KMS-11 (cell line): ENCODE data around the gene LYSET.
"Not testable (repeated sequence)": the region's sequence is repeated elsewhere in the genome, so short reads cannot be mapped to it uniquely, and the experiment has no call there.

ENCODE experiments used
- H2AFZ ChIP-seq: fragments of 200-600 bp; sonication (generic); 2 replicates; pipeline ENCODE4 v1.6.1; 2016; ENCODE audit warnings: antibody characterized with exemption, mixed run types, low read depth
- H3K27ac ChIP-seq: fragments of 200-600 bp; sonication (generic); 2 replicates; pipeline ENCODE4 v1.6.1; 2016; ENCODE audit warnings: mild to moderate bottlenecking, mixed run types
- H3K27me3 ChIP-seq: fragments of 200-600 bp; sonication (generic); 2 replicates; pipeline ENCODE4 v1.6.1; 2017; ENCODE audit warnings: mild to moderate bottlenecking, low read depth, mixed run types, moderate library complexity; ENCODE audit not compliant: insufficient read depth
- H3K36me3 ChIP-seq: fragments of 200-600 bp; sonication (generic); 2 replicates; pipeline ENCODE4 v1.6.1; 2017; ENCODE audit warnings: mild to moderate bottlenecking, mixed run types; ENCODE audit not compliant: insufficient read depth
- H3K4me1 ChIP-seq: fragments of 200-600 bp; sonication (generic); 2 replicates; pipeline ENCODE4 v1.6.1; 2016; ENCODE audit warnings: mild to moderate bottlenecking, low read depth, mixed run types; ENCODE audit not compliant: poor library complexity, severe bottlenecking
- H3K4me2 ChIP-seq: fragments of 200-600 bp; sonication (generic); 2 replicates; pipeline ENCODE4 v1.7.0; 2016; ENCODE audit warnings: mild to moderate bottlenecking, mixed run types
- H3K4me3 ChIP-seq: fragments of 200-600 bp; sonication (generic); IDR thresholded peaks from 2 replicates; pipeline ENCODE4 v1.6.1; 2017; ENCODE audit warnings: low read depth, low read length, mixed read lengths; ENCODE audit not compliant: insufficient read depth
- H3K79me2 ChIP-seq: fragments of 200-600 bp; sonication (generic); 2 replicates; pipeline ENCODE4 v1.6.1; 2016; ENCODE audit warnings: low read depth, mixed run types; ENCODE audit not compliant: insufficient read depth
- H3K9ac ChIP-seq: fragments of 200-600 bp; sonication (generic); 2 replicates; pipeline ENCODE4 v1.6.1; 2016; ENCODE audit warnings: mild to moderate bottlenecking, mixed run types
- H4K20me1 ChIP-seq: fragments of 200-600 bp; sonication (generic); 2 replicates; pipeline ENCODE4 v1.6.1; 2016; ENCODE audit warnings: mild to moderate bottlenecking, mixed run types; ENCODE audit not compliant: insufficient read depth
- CTCF ChIP-seq: fragments of 200-600 bp; sonication (generic); conservative IDR thresholded peaks from 2 replicates; pipeline ENCODE4 v1.6.1; 2017; ENCODE audit warnings: low read depth, mild to moderate bottlenecking, antibody characterized with exemption, low read length, moderate library complexity, mixed read lengths

LYSET gene

GRCh38 chr14:93150227-93151208, 34.6 kb upstream of the LYSET start:
- no peaks in the 10 kb centered on the region for H3K36me3 ChIP-seq
- no peak overlapping the region for H3K9ac ChIP-seq
- no peak overlapping the region for H3K4me3 ChIP-seq
- no peak for TF ChIP-seq CTCF
- H3K4me1 ChIP-seq, result no peaks in the 10 kb centered on the region
- no peaks in the 10 kb centered on the region for H3K79me2 ChIP-seq
- no peak overlapping the region for H3K27ac ChIP-seq
- H4K20me1 ChIP-seq, result no peaks in the 10 kb centered on the region
- H2AFZ ChIP-seq, result no peak overlapping the region
- no peak overlapping the region for H3K4me2 ChIP-seq
- no peaks in the 10 kb centered on the region for H3K27me3 ChIP-seq

DNA sequence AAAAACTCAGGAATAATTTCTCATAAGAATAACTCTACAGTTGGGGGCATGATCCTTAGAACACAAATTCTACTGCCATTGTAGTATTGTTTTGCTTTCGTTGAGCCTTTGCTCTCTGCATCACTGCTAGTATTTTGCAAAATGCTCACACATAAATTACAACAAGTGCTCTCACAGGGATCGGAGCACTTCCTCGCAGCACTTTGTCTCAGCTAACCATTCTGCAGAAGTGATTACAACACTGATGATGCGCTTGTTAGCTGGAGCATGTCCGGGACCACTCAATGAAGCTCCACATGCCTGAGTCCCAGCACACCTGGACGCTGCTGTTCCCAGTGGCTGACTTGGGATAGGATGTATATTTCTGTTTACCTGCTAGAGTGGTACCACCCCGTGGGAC, 32.0 kb upstream of the LYSET start:
- H3K27me3 ChIP-seq, result no peaks in the 10 kb centered on the region
- no peak overlapping the region for H2AFZ ChIP-seq
- no peak overlapping the region for H3K27ac ChIP-seq
- H4K20me1 ChIP-seq, result no peaks in the 10 kb centered on the region
- H3K9ac ChIP-seq, result no peak overlapping the region
- H3K4me3 ChIP-seq, result no peak overlapping the region
- no peak overlapping the region for H3K4me2 ChIP-seq
- no peaks in the 10 kb centered on the region for H3K79me2 ChIP-seq
- no peaks in the 10 kb centered on the region for H3K36me3 ChIP-seq
- no peak for TF ChIP-seq CTCF
- no peaks in the 10 kb centered on the region for H3K4me1 ChIP-seq

DNA sequence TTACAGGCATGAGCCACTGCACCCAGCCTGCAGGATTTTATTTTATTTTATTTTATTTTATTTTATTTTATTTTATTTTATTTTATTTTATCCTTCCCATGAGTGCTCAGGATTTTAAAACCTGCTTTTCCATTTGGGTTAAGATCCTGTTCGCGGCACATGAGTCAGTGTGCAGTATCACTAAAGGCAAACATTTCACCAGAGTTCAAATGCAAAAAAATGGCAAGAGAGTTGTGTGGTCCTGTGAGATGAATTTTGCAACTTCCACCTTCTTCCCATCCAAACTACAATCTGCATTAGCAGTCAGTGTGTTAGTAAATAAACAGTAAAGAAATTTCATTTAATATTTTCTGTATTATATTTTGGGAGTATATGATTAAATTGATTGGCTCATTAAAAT, 29.4 kb upstream of the LYSET start:
- no peak overlapping the region for H2AFZ ChIP-seq
- no peak overlapping the region for H3K27ac ChIP-seq
- peaks cover 4% of the 10 kb centered on the region for H3K4me1 ChIP-seq
- H3K79me2 ChIP-seq, result no peaks in the 10 kb centered on the region
- H3K36me3 ChIP-seq, result no peaks in the 10 kb centered on the region
- no peak overlapping the region for H3K4me2 ChIP-seq
- no peaks in the 10 kb centered on the region for H4K20me1 ChIP-seq
- H3K9ac ChIP-seq, result no peak overlapping the region
- H3K4me3 ChIP-seq, result no peak overlapping the region
- TF ChIP-seq CTCF, result no peak
- H3K27me3 ChIP-seq, result no peaks in the 10 kb centered on the region

DNA sequence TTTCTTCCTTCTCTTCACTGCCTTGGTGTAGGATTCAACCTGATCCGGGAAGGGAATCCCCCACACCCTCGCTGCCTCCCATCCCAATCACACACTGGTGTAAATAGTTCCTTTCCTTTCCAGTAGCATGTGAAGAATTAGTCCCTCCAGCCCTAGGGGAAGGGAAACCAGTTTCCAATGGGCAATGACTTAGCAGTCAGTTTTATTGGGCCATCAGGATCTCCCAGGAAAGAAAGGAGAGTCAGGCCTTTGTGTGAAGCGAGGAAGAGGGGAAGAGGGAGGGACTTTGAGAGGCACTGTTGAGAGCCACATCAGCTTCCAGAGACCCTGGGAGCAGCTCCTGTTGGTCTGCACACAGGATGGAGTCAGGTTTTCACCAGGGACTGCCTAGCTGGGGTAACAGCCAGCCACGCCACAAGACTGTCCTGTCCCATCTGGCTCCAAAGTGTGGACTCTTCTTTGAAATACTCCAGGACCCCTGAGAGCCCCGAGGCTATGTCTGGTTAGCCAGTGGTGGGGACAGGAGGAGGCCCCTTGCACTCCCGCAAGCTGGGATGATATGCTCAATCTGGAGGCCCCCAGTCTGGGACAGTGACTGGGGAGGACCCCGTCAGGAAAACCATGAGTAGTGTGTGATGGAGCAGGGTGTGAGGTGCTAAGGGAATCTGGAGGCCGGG, 28.3 kb upstream of the LYSET start:
- no peak overlapping the region for H3K27ac ChIP-seq
- peaks cover 4% of the 10 kb centered on the region for H3K4me1 ChIP-seq
- TF ChIP-seq CTCF, result no peak
- H3K27me3 ChIP-seq, result no peaks in the 10 kb centered on the region
- H3K9ac ChIP-seq, result no peak overlapping the region
- no peak overlapping the region for H3K4me2 ChIP-seq
- H3K79me2 ChIP-seq, result no peaks in the 10 kb centered on the region
- H3K4me3 ChIP-seq, result no peak overlapping the region
- H2AFZ ChIP-seq, result no peak overlapping the region
- H4K20me1 ChIP-seq, result no peaks in the 10 kb centered on the region
- no peaks in the 10 kb centered on the region for H3K36me3 ChIP-seq

GRCh38 chr14:93158349-93158748, 26.8 kb upstream of the LYSET start:
- not testable (repeated sequence) for H3K9ac ChIP-seq, H3K79me2 ChIP-seq, H3K27ac ChIP-seq, H2AFZ ChIP-seq, H3K4me1 ChIP-seq, H4K20me1 ChIP-seq, H3K4me2 ChIP-seq, H3K36me3 ChIP-seq, H3K4me3 ChIP-seq, H3K27me3 ChIP-seq

- H3K4me3 ChIP-seq, H3K27ac ChIP-seq, H3K79me2 ChIP-seq, H4K20me1 ChIP-seq, H3K4me2 ChIP-seq, H3K36me3 ChIP-seq, H3K9ac ChIP-seq, H3K27me3 ChIP-seq, H2AFZ ChIP-seq: not testable (repeated sequence)
- H3K4me1 ChIP-seq, result peaks cover 12% of the 10 kb centered on the region
These were observed 25.3 kb upstream of the LYSET start for GRCh38 chr14:93159625-93160352.
